Tibial nerve (tissue), 4 donors: Measurements from ENCODE around the gene MTTP. TPM values are rescaled to one million over a fixed set of nuclear protein-coding genes. Genes with fewer than 3 reads are reported as not detected.

Source experiments
- DNase-seq, 2 donors: peaks; one replicate each; pipeline ENCODE4 v3.0.0-alpha.2; 2019; ENCODE audit warnings: low spot score in 2 of 2
- H3K27ac ChIP-seq, 4 donors: fragments of 200-600 bp; sonication (generic) in 3 of 4; one replicate each; pipeline ENCODE4 v1.5.1; 2017 to 2019; ENCODE audit warnings: mild to moderate bottlenecking in 1 of 4
- H3K27me3 ChIP-seq, 2 donors: fragments of 200-600 bp; sonication (generic) in 1 of 2; one replicate each; pipeline versions ENCODE4 v1.5.1 to v1.6.0; 2017 to 2019
- H3K36me3 ChIP-seq, 3 donors: fragments of 200-600 bp; sonication (generic); one replicate each; pipeline ENCODE4 v1.5.1; 2018 to 2019
- H3K4me1 ChIP-seq, 4 donors: fragments of 200-600 bp; sonication (generic) in 3 of 4; one replicate each; pipeline ENCODE4 v1.5.1; 2017 to 2019
- H3K4me3 ChIP-seq, 4 donors: fragments of 200-600 bp; sonication (generic) in 3 of 4; one replicate each; pipeline ENCODE4 v1.5.1; 2017 to 2019; ENCODE audit warnings: mild to moderate bottlenecking in 1 of 4, moderate library complexity in 1 of 4
- H3K9me3 ChIP-seq, 4 donors: fragments of 200-600 bp; sonication (generic) in 3 of 4; one replicate each; pipeline ENCODE4 v1.5.1; 2017 to 2019
- CTCF ChIP-seq, 5 experiments: fragments of 200-600 bp in 3 of 5; fragments of 450-650 bp in 2 of 5; sonication (generic) in 3 of 5; IDR thresholded peaks; one replicate each; pipeline ENCODE4 v1.5.1; 2016 to 2019; ENCODE audit warnings: antibody characterized with exemption in 5 of 5, mild to moderate bottlenecking in 3 of 5, moderate library complexity in 2 of 5
- EP300 ChIP-seq, 2 donors: sonication (generic); formaldehyde crosslinking; IDR thresholded peaks; one replicate each; pipeline ENCODE4 v1.6.1; 2017; ENCODE audit warnings: antibody characterized with exemption in 2 of 2, mild to moderate bottlenecking in 1 of 2
- POLR2A ChIP-seq, 2 donors: fragments of 450-650 bp; IDR thresholded peaks; one replicate each; pipeline ENCODE4 v1.6.1; 2017; ENCODE audit warnings: antibody characterized with exemption in 2 of 2, mild to moderate bottlenecking in 2 of 2, moderate library complexity in 2 of 2
- WGBS, 2 donors: methylation state at CpG; one replicate each; pipeline ENCODE4 v1.1.5; 2018; 5-methylcytosine and 5-hydroxymethylcytosine counted together
- total RNA-seq, 4 donors: library from RNA; depleted of rRNA; stranded (reverse); fragments of >200 nt; gene quantifications; one replicate each; pipeline ENCODE4 v1.1.0, GENCODE V29; 2016

MTTP gene
- total RNA-seq, 4 donors from 2014 or later = 0.22 to 0.59 TPM; not detected in 2

GRCh38 chr4:99664716-99665115, 90.1 kb downstream of the MTTP start:
- no peaks in the 10 kb centered on the region for H3K9me3 ChIP-seq
- no peaks in the 10 kb centered on the region for H3K4me1 ChIP-seq
- no peak overlapping the region for H3K27ac ChIP-seq
- no peaks in the 10 kb centered on the region for H3K27me3 ChIP-seq
- TF ChIP-seq POLR2A (IDR thresholded peaks at IDR 0.05) = no peak
- no peak for TF ChIP-seq EP300 (IDR thresholded peaks at IDR 0.05)
- TF ChIP-seq CTCF (IDR thresholded peaks at IDR 0.05) = no peak
- H3K4me3 ChIP-seq = no peak overlapping the region
- no peaks in the 10 kb centered on the region for H3K36me3 ChIP-seq
- no peak for DNase-seq

GRCh38 chr4:99665983-99666382, 91.4 kb downstream of the MTTP start:
- no peaks in the 10 kb centered on the region for H3K36me3 ChIP-seq
- H3K4me1 ChIP-seq = no peaks in the 10 kb centered on the region
- no peaks in the 10 kb centered on the region for H3K27me3 ChIP-seq
- TF ChIP-seq CTCF (IDR thresholded peaks at IDR 0.05) (no peak), POLR2A (IDR thresholded peaks at IDR 0.05) (no peak), EP300 (IDR thresholded peaks at IDR 0.05) (no peak)
- 84 to 86% methylated on average over 1 of the region's 1 CpG for WGBS, 2 donors
- no peak overlapping the region for H3K4me3 ChIP-seq
- no peak for DNase-seq
- H3K27ac ChIP-seq = no peak overlapping the region
- H3K9me3 ChIP-seq = peaks cover 0 to 5% (median 0%) of the 10 kb centered on the region in 4 donors

GRCh38 chr4:99668472-99668871, 93.8 kb downstream of the MTTP start:
- Histone ChIP-seq H3K4me3 (no peak overlapping the region), H3K9me3 (peaks cover 0 to 29% (median 0%) of the 10 kb centered on the region in 4 donors), H3K36me3 (no peaks in the 10 kb centered on the region), H3K27me3 (no peaks in the 10 kb centered on the region), H3K27ac (no peak overlapping the region), H3K4me1 (no peaks in the 10 kb centered on the region)
- no peak for DNase-seq
- TF ChIP-seq POLR2A (IDR thresholded peaks at IDR 0.05) (no peak), EP300 (IDR thresholded peaks at IDR 0.05) (no peak), CTCF (IDR thresholded peaks at IDR 0.05) (no peak)
- 74 to 86% methylated on average over 1 of the region's 1 CpG for WGBS, 2 donors

- Histone ChIP-seq H3K4me1 (no peaks in the 10 kb centered on the region), H3K27ac (no peak overlapping the region), H3K4me3 (no peak overlapping the region), H3K27me3 (no peaks in the 10 kb centered on the region), H3K9me3 (peaks cover 0 to 35% (median 0%) of the 10 kb centered on the region in 4 donors), H3K36me3 (no peaks in the 10 kb centered on the region)
- 93 to 100% methylated on average over 1 of the region's 1 CpG for WGBS, 2 donors
- DNase-seq = no peak
- TF ChIP-seq CTCF (IDR thresholded peaks at IDR 0.05) (no peak), POLR2A (IDR thresholded peaks at IDR 0.05) (no peak)
Observed at GRCh38 chr4:99669084-99669483, 94.5 kb downstream of the MTTP start.

- no peaks in the 10 kb centered on the region for H3K4me1 ChIP-seq
- H3K4me3 ChIP-seq = no peak overlapping the region
- H3K36me3 ChIP-seq = no peaks in the 10 kb centered on the region
- no peaks in the 10 kb centered on the region for H3K27me3 ChIP-seq
- DNase-seq = no peak
- H3K27ac ChIP-seq = no peak overlapping the region
- H3K9me3 ChIP-seq = peaks cover 0 to 37% (median 0%) of the 10 kb centered on the region in 4 donors
- WGBS, 2 donors = 79 to 89% methylated on average over 4 to 5 of the region's 5 CpGs
- TF ChIP-seq CTCF (IDR thresholded peaks at IDR 0.05) (no peak), POLR2A (IDR thresholded peaks at IDR 0.05) (no peak), EP300 (IDR thresholded peaks at IDR 0.05) (no peak)
Observed at GRCh38 chr4:99670409-99671073, 95.9 kb downstream of the MTTP start.

Other genes starting within 250 kb of the MTTP start
- gene ADH1C, start 222.1 kb upstream of the MTTP start, total RNA-seq = 100 to 1,000 TPM in 3 of 4 donors, 10 to 100 TPM in 1; 44.7 to 186 (median 151) TPM
- not detected for gene ADH7, start 139.5 kb upstream of the MTTP start, total RNA-seq
- gene C4orf17, start 63.8 kb upstream of the MTTP start, total RNA-seq = not detected
- gene TRMT10A, start 10.8 kb upstream of the MTTP start, total RNA-seq = 10 to 100 TPM in 1 of 4 donors, 1 to 10 TPM in 3; 1.8 to 15.1 (median 4.4) TPM
- gene C4orf54, start 83.0 kb downstream of the MTTP start, total RNA-seq = not detected
- 1 to 10 TPM in 3 of 4 donors, under 1 TPM in 1; 0.42 to 4.2 (median 1.2) TPM for gene DAPP1, start 242.0 kb downstream of the MTTP start, total RNA-seq